Activated CD4-positive, alpha-beta T cell treated with anti-CD3 and anti-CD28 coated beads, Interleukin-2, amount 50 U/mL, for 48 hours (primary cell): Measurements from ENCODE around the gene TCF7L2.

Source experiments
- DNase-seq, 2 experiments: peaks; one replicate each; pipeline ENCODE4 v3.0.0-alpha.2; 2020

The TCF7L2 gene

GRCh38 chr10:112949875-112950507 is at the start of gene TCF7L2:
Gene TCF7L2 (plus strand): TSS chr10:112950247. CDS start chr10:112950757, 510 bp downstream.
- DNase-seq = peak; percentile 41 to 51

GRCh38 chr10:112902730-112903129 is 47.3 kb upstream of the TCF7L2 start:
- DNase-seq = no peak

- no peak for DNase-seq
Observed at GRCh38 chr10:112904000-112904399, 46.0 kb upstream of the TCF7L2 start.

- no peak for DNase-seq
Observed at GRCh38 chr10:112906945-112907344, 43.1 kb upstream of the TCF7L2 start.

- DNase-seq = no peak
Observed at GRCh38 chr10:112907893-112908292, 42.2 kb upstream of the TCF7L2 start.

GRCh38 chr10:112911206-112911605 is 38.8 kb upstream of the TCF7L2 start:
- DNase-seq = no peak

- DNase-seq = no peak
Observed at GRCh38 chr10:112912410-112912928, 37.6 kb upstream of the TCF7L2 start.

- no peak for DNase-seq
Observed at GRCh38 chr10:112913255-112913654, 36.8 kb upstream of the TCF7L2 start.

- DNase-seq = no peak
Observed at GRCh38 chr10:112913661-112914287, 36.3 kb upstream of the TCF7L2 start.

GRCh38 chr10:112914288-112914952 is 35.6 kb upstream of the TCF7L2 start:
- no peak for DNase-seq

- DNase-seq = no peak
Observed at GRCh38 chr10:112915590-112916572, 34.2 kb upstream of the TCF7L2 start.

- no peak for DNase-seq
Observed at GRCh38 chr10:112917681-112918080, 32.4 kb upstream of the TCF7L2 start.

- no peak for DNase-seq
Observed at GRCh38 chr10:112918771-112919170, 31.3 kb upstream of the TCF7L2 start.

- DNase-seq = no peak
Observed at GRCh38 chr10:112919721-112920120, 30.3 kb upstream of the TCF7L2 start.

- DNase-seq = no peak
Observed at GRCh38 chr10:112926906-112927688, 22.9 kb upstream of the TCF7L2 start.

GRCh38 chr10:112927980-112928379 is 22.1 kb upstream of the TCF7L2 start:
- DNase-seq = no peak

- DNase-seq = no peak
Observed at GRCh38 chr10:112932658-112933057, 17.4 kb upstream of the TCF7L2 start.

- DNase-seq = no peak
Observed at GRCh38 chr10:112934193-112934592, 15.9 kb upstream of the TCF7L2 start.

- DNase-seq = no peak
Observed at GRCh38 chr10:112938808-112939482, 11.1 kb upstream of the TCF7L2 start.

- DNase-seq = no peak
Observed at GRCh38 chr10:112945811-112946210, 4.2 kb upstream of the TCF7L2 start.

- DNase-seq = no peak
Observed at GRCh38 chr10:112946649-112947048, 3.4 kb upstream of the TCF7L2 start.
